Esophagus muscularis mucosa (tissue), 3 donors: ENCODE measurements around the gene CLEC1A.
"Not testable (repeated sequence)": the region's sequence is repeated elsewhere in the genome, so short reads cannot be mapped to it uniquely, and the experiment has no call there.

ENCODE experiments used
- POLR2A ChIP-seq: fragments of 450-650 bp; IDR thresholded peaks from one replicate; pipeline ENCODE4 v1.6.1; 2017; ENCODE audit warnings: antibody characterized with exemption, moderate library complexity, mild to moderate bottlenecking, low read depth
- TF ChIP-seq, protein P1 (sequence below), 3 experiments: fragments of 200-600 bp in 2 of 3; fragments of 450-650 bp in 1 of 3; sonication (generic) in 2 of 3; IDR thresholded peaks; one replicate each; pipeline ENCODE4 v1.5.1; 2017 to 2019; ENCODE audit warnings: antibody characterized with exemption in 3 of 3, mild to moderate bottlenecking in 2 of 3, moderate library complexity in 1 of 3

DNA sequence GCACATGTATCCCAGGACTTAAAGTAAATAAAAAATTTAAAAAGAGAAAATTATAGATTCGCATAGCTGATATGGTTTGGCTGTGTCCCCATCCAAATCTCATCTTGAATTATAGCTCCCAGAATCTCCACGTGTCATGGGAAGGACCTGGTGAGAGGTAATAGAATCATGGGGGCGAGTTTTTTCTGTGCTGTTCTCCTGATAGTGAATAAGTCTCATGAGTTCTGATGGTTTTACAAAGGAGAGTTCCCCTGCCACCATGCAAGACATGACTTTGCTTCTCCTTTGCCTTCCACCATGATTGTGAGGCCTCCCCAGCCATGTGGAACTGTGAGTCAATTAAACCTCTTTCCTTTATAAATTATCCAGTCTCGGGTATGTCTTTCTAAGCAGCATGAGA, 72.1 kb downstream of the CLEC1A start:
- TF ChIP-seq, protein P1, sequence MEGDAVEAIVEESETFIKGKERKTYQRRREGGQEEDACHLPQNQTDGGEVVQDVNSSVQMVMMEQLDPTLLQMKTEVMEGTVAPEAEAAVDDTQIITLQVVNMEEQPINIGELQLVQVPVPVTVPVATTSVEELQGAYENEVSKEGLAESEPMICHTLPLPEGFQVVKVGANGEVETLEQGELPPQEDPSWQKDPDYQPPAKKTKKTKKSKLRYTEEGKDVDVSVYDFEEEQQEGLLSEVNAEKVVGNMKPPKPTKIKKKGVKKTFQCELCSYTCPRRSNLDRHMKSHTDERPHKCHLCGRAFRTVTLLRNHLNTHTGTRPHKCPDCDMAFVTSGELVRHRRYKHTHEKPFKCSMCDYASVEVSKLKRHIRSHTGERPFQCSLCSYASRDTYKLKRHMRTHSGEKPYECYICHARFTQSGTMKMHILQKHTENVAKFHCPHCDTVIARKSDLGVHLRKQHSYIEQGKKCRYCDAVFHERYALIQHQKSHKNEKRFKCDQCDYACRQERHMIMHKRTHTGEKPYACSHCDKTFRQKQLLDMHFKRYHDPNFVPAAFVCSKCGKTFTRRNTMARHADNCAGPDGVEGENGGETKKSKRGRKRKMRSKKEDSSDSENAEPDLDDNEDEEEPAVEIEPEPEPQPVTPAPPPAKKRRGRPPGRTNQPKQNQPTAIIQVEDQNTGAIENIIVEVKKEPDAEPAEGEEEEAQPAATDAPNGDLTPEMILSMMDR (IDR thresholded peaks at IDR 0.05): not testable (repeated sequence)
- not testable (repeated sequence) for TF ChIP-seq POLR2A
